ENCODE results near the gene SLC2A13. TPM values are rescaled to one million over a fixed set of nuclear protein-coding genes. Genes with fewer than 3 reads are reported as not detected.
"Not testable (repeated sequence)": the region's sequence is repeated elsewhere in the genome, so short reads cannot be mapped to it uniquely, and the experiment has no call there.

Gene SLC2A13
- total RNA-seq, 1 donor from 2014 or later, result 12.0 TPM

DNA sequence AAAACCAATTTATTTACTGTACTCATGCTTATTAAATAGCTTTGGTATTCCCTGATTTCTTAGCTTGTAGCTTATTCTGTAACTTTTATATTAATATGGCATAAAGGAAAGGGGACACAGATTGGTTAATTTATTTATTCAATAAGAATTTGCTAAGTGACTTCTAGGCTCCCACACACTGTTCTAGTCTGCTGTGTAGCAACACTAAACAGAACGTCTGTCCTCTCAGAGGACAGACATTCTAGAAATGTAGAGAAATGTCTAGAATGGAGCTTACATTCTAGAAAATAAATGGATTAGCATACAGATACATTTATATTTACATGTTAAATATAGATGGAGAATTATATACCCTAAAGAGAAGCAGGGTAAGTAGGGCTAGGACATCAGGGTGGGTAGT, 301.4 kb downstream of the SLC2A13 start:
- no peak for DNase-seq

DNA sequence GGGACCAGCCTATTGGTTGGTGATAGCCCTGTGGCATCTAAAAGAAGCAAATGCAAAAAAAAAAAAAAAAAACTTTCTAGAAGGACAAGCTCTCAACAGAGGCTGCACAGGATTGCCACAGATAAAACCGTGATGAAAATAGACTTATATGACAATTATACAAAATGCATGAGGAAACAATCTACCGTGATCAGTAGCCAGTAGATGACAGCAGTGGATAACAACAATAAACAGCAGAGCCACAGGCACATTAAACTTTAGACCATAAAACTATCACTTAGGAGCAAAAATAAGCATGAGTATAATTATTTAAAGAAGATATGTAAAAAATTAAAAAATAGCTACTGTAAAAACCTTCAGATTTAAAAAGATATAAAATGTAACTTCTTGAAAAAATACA, 302.7 kb downstream of the SLC2A13 start:
- no peak for DNase-seq

DNA sequence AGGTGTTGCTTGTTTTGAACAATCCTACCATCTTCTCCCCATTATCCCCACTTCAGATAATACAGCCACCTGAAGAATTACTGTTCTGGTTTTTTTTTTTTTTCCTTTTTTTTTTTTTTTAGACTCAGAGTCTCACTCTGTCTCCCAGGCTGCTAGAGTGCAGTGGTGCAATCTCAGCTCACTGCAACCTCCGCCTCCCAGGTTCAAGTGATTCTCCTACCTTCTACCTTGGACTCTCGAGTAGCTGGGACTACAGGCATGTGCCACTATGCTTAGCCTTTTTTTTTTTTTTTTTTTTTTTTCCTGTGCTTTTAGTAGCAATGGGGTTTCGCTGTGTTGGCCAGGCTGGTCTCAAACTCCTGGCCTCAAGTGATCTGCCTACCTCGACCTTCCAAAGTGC, 306.9 kb downstream of the SLC2A13 start:
- DNase-seq, result no peak

DNA sequence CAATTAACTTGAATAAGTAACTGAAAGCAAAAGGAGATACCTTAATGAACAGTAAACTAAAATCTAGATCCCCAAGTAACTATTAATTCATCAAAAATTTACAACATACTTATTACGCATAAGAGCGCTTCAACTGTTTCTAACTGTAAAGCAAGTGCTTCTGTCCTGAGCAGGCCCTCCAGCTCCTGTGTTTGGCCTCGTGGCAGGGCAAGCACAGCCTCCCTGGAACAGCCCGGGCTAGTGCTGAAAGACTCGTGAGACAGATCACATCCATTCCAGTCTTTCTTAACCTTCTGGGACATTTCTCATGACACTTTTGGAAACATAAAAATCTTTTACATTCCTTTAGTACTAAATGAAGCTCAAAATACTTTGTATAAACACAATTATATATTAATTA, 307.5 kb downstream of the SLC2A13 start:
- DNase-seq, result no peak

DNA sequence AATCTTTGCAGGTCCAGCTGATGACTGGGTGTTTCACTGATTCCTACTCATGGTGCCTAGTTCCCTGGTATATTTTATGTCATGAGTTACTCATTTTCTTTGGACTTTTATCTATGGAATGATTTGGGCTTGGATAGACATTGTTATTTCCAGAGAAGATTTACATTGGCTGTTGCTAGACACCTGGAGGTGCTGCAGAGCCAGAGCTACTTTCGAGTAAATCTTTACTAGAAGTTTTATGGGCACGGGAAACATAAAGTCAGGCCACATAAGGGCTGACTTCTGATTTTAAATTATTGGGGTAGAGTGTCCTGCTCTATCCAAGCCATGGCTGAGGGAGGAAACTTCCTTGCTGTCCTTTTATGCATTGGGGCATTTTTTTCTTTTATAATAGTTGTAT, 310.4 kb downstream of the SLC2A13 start:
- no peak for DNase-seq

DNA sequence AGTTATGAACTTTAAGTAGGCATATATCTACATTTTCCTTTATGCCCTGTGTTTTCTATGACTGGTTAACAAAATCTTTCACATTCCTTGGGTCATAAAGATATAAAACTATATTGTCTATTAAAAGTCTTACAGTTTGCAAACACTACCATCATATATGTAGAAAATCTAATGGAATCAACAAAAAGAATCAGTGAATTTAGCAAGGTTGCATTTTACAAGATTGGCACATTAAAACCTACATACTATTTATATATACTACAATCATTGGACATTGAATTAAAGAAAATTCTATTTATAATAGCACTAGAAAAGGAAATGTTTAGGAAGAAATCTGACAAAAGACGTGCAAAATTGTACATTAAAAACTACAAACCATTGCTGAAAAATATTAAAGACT, 312.9 kb downstream of the SLC2A13 start:
- DNase-seq, result no peak

DNA sequence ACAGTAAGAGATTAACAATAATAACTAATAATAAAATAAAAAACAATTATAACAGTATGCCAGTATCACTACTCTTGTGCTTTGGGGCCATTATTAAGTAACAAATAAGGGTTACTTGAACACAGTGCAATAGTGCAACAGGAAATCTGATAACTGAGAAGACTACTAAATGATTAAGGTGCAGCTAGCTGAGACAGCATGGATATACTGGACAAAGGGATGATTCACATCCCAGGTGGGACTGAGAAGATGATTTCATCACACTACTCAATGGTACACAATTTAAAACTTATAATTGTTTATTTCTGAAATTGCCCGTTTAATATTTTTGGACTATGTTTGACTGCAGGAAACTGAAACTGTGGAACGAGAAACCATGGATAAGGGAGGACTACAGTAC, 317.6 kb downstream of the SLC2A13 start:
- no peak for DNase-seq

DNA sequence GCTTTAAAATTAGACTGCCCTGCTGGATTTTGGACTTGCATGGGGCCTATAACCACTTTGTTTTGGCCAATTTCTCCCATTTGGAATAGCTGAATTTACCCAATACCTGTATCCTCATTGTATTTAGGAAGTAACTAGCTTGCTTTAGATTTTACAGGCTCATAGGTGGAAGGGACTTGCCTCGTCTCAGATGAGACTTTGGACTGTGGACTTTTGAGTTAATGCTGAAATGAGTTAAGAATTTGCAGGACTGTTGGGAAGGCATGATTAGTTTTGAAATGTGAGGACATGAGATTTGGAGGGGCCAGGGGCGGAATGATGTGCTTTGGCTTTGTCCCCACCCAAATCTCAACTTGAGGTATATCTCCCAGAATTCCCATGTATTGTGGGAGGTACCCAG, 320.1 kb downstream of the SLC2A13 start:
- DNase-seq, result not testable (repeated sequence)

DNA sequence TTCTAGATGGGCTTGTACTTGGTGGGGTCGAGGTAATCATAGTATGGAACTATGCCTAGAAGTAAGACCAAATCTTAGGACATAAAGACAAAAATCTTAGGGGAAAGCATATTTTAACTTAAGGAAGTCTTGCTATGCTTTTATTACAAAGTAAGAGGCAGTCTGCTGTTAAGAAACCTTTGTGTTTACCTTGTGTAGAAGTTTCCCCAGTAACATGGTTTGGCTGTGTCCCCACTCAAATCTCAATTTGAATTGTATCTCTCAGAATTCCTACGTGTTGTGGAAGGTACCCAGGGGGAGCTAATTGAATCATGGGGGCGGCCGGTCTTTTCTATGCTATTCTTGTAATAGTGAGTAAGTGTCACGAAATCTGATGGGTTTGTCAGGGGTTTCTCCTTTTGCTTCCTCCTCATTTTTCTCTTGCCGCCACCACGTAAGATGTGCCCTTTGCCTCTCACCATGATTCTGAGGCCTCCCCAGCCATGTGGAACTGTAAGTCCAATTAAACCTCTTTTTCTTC, 323.8 kb downstream of the SLC2A13 start:
- DNase-seq, result no peak

DNA sequence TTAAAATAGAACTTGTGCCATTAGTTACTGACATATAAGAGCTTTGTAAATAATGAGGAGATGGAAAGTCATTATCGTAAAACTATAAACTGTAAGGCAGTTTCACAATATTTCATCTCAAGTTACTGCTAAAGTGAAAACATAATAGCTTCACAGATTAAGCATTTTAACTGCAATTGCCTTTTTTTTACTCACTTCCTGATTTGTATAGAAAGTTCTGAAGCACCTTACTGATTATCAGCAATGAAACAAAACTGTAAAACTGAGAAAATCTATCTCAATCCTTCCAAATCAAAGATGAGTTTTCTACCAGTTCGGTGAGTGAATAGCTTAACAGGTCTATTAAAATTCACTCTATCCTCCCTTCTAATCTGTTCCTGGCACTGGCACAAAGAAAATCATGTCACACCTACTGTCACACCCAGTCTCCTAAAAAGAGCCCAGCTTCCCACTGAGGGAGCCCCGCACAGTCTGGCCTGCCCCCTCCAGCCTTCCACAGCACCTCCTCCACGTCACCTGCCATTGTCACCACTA, 324.9 kb downstream of the SLC2A13 start:
- no peak for DNase-seq

DNA sequence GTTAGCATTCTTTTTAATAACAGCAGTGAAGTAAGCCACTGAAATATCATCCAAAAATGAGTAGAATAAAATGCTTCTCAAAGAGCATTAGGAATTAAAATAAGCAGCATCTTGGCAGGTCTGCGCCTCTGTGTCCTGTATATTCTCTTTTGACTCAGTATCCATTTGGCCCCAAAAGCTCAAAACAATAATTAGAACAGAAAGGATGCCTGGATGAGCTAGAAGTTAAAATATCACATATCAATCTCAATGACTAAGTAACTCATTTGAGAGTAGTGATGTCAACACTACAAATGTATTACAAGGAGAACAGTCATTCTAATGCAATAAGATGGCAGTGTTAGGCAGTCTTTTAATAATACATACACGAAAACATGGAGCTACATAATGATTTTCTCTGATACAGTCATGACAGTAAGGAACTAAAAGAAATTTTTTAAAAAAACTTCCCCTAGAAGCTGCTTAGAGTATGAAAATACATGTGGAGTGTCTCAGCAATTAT, 325.4 kb downstream of the SLC2A13 start:
- no peak for DNase-seq

DNA sequence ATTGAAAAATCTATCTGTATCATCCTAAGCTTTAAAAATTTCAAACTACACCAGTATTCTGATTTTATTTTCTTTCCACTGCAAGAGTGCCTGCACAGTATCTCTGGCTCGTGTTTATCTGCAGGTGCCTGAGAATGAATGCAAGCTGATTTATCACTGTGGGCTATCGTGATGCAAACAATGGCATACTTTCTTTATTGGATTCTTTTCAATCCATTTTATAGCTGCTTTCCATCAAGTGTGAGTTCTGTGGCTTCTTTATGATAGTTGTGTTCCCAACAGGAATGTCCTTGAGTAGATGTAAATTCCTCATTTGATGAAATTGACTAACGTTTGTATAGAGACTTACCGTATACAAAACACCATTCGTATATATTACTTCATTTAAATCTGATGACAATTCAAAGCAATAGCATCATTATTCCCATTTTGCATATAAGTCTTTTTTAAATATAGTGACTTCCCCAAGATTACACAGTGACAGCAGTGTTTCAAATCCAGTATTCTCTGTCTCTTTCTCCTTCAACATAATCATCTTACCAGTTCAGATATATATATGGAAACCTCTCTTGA, 326.0 kb downstream of the SLC2A13 start:
- DNase-seq, result no peak

DNA sequence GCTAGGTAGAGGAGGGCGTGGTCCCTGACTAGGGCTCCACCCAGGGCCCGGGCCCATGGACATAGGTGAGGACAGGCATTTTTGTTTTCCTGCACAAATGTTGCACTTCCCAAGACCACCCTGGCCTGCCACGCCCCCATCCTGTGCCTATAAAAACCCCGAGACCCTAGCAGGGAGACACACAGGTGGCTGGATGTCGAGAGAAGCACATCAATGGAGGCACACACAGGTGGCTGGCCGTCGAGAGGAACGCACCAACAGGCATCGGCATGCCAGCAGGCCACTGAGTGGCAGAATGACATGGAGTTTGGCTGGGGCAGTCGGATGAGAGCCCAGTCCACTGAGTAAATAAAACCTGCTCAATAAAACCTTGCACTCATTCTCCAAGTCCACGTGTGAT, 328.4 kb downstream of the SLC2A13 start:
- no peak for DNase-seq

DNA sequence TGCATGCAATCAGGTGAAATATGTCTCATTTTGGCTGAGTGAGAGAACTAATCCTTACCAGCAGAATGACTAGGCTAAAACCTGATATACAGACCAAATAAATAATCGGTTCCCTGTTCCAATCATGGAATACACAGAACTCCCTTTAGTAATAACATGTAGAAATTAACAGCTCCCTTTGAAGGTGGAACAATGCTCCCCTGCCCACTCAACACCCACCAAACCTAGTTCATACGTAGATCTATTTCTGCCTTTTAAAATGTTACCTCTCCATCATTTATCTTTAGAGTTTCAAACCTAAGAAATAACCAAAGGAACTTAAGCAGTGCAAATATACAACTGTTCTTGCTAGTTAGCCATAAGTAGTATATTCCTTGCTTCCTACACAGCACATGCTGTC, 332.6 kb downstream of the SLC2A13 start:
- no peak for DNase-seq

DNA sequence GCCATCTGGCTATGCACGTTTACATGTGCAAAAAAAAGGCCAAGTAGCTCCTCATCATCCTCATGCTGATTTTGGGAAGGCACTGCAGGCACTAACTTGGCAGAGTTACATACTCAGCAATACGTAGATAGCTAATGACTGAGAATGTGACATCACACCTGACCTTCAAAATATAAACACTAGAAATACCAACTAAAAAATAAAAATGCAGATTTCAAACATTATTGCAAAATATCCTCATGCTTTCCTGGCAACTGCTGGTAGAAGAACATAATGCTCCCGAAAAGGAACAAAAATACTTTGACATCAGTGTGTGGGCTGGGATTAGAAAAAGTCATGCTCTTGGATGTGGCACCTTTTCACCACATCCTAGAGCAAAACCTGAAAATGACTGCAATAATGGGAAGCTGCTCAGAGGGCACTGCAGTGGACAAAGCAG, 333.0 kb downstream of the SLC2A13 start:
- no peak for DNase-seq

DNA sequence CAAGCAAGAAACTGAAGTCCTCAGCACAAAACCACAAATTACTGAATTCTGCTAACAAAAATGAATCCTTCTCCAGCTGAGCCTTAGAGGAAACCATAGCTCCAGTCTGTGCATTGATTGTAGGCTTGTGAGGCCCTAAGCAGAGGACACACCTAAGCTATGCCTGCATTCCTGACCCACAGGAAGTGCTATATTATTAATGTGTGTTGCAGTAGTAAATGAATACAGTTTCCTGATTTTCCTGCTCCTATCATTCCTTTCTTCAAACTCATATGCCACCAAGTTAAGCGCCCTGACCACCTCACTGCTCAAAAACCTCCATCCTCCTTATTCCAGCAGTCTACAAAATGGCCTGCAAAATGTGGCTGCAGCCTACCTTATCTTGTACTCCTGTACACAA, 334.4 kb downstream of the SLC2A13 start:
- DNase-seq, result no peak

DNA sequence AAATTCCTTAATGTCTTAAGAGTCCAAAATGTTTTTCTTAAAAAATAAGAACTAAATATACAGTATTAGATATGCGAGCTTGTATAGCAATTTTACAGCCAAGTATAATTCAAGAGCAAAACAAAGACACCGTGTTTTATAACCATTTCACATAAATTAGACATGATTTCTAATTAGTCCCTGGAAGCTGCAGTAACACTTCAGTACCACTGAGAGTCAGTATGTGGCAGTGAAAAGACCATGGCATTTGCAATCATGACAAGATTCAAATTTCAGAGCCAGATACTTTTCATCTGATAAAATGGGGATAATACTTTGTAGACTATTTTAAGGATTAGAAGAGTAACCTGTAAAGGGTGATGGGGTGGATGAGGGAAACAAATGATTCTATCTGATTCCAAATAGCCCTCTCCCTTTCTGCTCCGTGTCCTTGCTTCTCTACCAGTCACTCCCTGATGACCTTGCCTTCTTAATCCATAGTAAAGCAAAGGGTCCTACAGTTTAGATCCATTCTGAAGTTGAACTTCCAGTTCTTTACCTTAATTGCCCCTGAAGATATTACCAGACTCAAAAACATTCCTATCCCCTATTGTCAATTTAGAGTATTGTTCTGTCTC, 340.8 kb downstream of the SLC2A13 start:
- peak; percentile 58 for DNase-seq

DNA sequence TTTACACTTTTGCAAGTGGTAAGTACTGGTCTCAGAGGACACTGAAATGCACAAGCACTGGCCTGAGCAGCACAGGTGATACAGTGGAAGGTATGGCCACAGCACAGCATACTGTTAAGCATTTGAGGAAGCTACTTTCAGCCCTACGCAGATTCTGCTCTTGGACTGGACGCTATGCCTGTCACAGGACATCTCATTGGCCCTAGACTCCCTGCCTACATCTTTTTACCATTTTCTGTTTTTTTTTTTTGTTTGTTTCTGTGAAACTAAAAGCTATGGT, 342.1 kb downstream of the SLC2A13 start:
- no peak for DNase-seq

DNA sequence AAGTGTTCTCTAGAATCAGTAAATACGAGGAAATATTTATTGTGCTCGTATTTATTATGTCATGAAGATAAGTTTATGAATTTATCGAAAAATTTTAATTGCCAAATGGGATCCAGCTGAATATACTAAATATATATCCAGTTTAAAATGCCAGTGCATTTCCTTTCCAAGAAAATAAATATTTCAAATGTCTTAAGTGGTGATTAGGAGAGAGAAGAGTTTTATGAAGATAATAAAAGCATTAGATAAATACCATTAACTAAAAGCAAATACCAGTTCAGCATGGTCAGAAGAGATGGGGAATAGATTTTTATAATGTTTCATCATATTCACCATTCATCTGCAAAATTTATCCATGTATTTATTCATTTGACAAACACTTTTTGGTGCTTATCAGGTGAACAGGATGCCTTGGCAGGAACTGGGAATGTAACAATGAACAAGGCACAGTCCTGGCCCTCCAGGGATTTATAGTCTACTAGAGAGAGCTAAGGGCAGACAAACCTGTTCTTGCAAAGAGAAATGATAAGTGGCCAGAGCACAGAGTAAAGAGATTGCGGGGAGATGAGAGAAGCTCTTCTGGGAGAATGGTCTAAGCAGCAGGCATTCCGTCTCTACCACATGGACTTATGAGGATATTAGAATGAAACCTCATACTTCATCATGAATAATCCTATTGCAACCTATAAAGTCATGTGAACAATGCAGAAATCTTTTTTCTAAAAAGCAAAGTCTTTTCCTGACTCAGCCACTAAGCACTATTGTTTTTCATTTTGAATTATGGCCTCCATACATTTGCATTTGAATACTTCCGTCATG, 342.6 kb downstream of the SLC2A13 start:
- no peak for DNase-seq

DNA sequence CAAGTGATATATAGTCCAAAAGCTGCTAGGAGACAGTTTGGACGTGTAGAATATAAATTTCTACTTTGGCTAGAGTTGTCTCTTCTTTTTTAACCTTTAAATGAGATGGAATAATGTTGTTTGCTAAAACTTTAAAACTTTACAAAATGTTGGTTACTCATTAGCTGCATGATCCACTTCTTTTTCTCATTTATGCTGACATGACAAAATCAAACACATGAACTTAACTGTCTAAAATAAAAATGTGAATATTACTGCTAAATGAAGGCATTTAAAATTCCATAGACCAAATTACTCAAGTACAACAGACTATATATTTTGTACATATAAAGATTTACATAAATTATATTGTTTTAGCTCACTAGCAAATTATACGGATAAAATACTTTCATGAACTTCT, 350.4 kb downstream of the SLC2A13 start:
- no peak for DNase-seq

DNA sequence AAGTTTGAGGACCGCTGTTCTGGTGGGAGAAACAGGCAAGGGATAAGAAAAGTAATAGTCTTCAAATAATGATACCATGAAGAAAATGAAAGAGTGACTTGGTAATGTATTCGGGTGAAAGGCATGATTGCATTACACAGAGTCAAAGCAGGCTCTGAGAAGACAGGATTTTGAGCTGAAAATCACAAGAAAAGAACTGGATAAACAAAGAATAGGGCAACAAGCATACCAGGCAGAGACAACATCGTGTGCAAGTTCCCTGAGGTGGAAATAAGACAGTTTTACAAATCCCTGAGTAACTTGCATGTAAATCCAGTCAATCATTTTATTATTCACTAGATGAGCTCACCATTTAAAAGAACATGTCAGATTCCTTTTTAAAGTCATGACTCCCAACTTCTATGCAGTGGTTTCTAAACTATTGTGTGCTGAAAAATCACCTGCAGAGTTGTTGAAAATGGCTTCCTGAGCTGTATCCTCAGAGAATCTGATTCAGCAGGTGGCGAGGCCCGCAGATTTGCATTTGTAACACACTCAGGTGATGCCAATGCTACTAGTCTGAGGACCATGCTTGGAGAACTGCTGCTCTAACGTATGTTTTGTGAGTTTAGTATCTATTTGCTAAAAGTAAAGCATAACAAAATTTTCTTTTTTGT, 353.3 kb downstream of the SLC2A13 start:
- DNase-seq, result no peak

DNA sequence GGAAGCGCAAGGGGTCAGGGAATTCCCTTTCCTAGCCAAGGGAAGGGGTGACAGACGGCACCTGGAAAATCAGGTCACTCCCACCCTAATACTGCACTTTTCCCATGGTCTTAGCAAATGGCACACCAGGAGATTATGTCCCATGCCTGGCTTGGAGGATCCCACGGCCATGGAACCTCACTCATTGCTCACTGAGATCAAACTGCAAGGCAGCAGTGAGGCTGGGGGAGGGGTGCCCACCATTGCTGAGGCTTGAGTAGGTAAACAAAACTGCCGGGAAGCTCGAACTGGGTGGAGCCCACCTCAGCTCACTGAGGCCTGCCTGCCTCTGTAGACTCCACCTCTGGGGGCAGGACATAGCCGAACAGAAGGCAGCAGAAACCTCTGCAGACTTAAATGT, 359.7 kb downstream of the SLC2A13 start:
- DNase-seq, result not testable (repeated sequence)

DNA sequence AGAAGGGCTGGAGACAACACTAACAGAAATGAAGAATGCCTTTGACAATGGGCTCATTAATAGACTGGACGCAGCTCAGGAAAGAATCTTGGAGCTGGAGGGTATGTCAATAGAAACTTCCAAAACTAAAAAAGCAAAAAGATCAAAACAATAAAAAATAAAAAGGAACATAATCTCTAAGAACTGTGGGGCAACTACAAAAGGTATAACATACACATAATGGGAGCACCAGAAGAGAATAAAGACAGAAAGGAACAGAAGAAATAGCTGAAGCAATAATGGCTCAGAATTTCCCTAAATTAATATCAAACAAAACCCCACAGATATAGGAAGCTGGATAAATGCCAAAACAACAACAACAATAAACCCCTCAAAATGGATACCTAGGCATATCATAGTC, 362.2 kb downstream of the SLC2A13 start:
- no peak for DNase-seq

Measured in tongue (tissue), 2 donors.